H1 (cell line): ENCODE results near the gene WHAMM. TPM values are rescaled to one million over a fixed set of nuclear protein-coding genes. Genes with fewer than 3 reads are reported as not detected.

ENCODE experiments used
- CTCF ChIA-PET: fragments of 300-600 bp; sonication (Branson Sonifier 250); formaldehyde crosslinking; loops from one replicate; lab custom pipeline; 2021; ENCODE audit not compliant: partially characterized antibody; lab: Charles Lee
- POLR2A ChIA-PET: fragments of 300-600 bp; sonication (Branson Sonifier 250); formaldehyde crosslinking; loops from one replicate; lab custom pipeline; 2021; ENCODE audit warnings: inconsistent platforms; ENCODE audit not compliant: partially characterized antibody; lab: Charles Lee
- DNase-seq, 2 experiments: peaks; one replicate each; pipeline versions ENCODE4 v3.0.0 to v3.0.0-alpha.2; 2010 to 2022; ENCODE audit warnings: low spot score in 2 of 2, low read depth in 1 of 2, mixed read lengths in 1 of 2
- FAIRE-seq: peaks from 2 replicates; lab custom pipeline; 2011; peaks lifted over from hg19 to GRCh38; lab: Jason Lieb, UNC
- H2AFZ ChIP-seq: 2 replicates; pipeline ENCODE4 v1.8.1; 2012; ENCODE audit warnings: low read length, inconsistent platforms
- H2AK5ac ChIP-seq: 2 replicates; pipeline ENCODE4 v1.6.1; 2013; ENCODE audit warnings: low read depth, low read length
- H2BK120ac ChIP-seq: replicated peaks from 2 replicates; pipeline ENCODE3; 2013; ENCODE audit warnings: low read depth, low read length, inconsistent platforms
- H2BK12ac ChIP-seq: 2 replicates; pipeline ENCODE4 v1.6.1; 2013; ENCODE audit warnings: low read depth, low read length
- H2BK15ac ChIP-seq: 2 replicates; pipeline ENCODE4 v1.6.1; 2013; ENCODE audit warnings: low read length
- H2BK20ac ChIP-seq: 2 replicates; pipeline ENCODE4 v1.6.1; 2013; ENCODE audit warnings: low read length
- H2BK5ac ChIP-seq: 2 replicates; pipeline ENCODE4 v1.6.1; 2013; ENCODE audit warnings: low read depth, low read length
- H3K14ac ChIP-seq: 2 replicates; pipeline ENCODE4 v1.6.1; 2013; ENCODE audit warnings: inconsistent platforms; ENCODE audit not compliant: insufficient read length
- H3K18ac ChIP-seq: 2 replicates; pipeline ENCODE4 v1.6.1; 2013; ENCODE audit warnings: low read length; ENCODE audit errors: extremely low read depth
- H3K23ac ChIP-seq: 2 replicates; pipeline ENCODE4 v1.6.1; 2013; ENCODE audit warnings: inconsistent platforms; ENCODE audit not compliant: insufficient read length
- H3K23me2 ChIP-seq: 2 replicates; pipeline ENCODE4 v1.6.1; 2013; ENCODE audit warnings: low read depth, low read length
- H3K27ac ChIP-seq: 2 replicates; pipeline ENCODE4 v1.6.1; 2011; ENCODE audit warnings: low read depth, low read length, inconsistent platforms
- H3K27me3 ChIP-seq, 4 experiments: replicated peaks in 1 of 4; 1 replicate in 1 of 4; 2 replicates in 3 of 4; pipeline versions ENCODE4 v1.6.1 to v1.8.1; 2011 to 2013; ENCODE audit warnings: low read length in 3 of 4, mild to moderate bottlenecking in 3 of 4, inconsistent platforms in 2 of 4, mixed read lengths in 2 of 4, moderate library complexity in 1 of 4; ENCODE audit not compliant: control insufficient read depth in 3 of 4, insufficient read depth in 3 of 4; ENCODE audit errors: extremely low read depth in 1 of 4
- H3K36me3 ChIP-seq, 4 experiments: 2 replicates each; pipeline versions ENCODE4 v1.6.1 to v1.8.1; 2011 to 2013; ENCODE audit warnings: mild to moderate bottlenecking in 4 of 4, low read length in 3 of 4, moderate library complexity in 2 of 4, control low read depth in 1 of 4, inconsistent platforms in 1 of 4; ENCODE audit not compliant: insufficient read depth in 4 of 4, control insufficient read depth in 2 of 4
- H3K4ac ChIP-seq: replicated peaks from 2 replicates; pipeline ENCODE3; 2013; ENCODE audit warnings: low read length, low read depth, mixed read lengths, inconsistent platforms; ENCODE audit not compliant: insufficient read length
- H3K4me1 ChIP-seq, 4 experiments: replicated peaks in 1 of 4; 1 replicate in 1 of 4; 2 replicates in 3 of 4; pipeline versions ENCODE4 v1.6.1 to v1.8.1; 2011 to 2013; ENCODE audit warnings: low read length in 3 of 4, inconsistent platforms in 2 of 4, mixed read lengths in 1 of 4; ENCODE audit not compliant: insufficient read depth in 4 of 4, control insufficient read depth in 3 of 4
- H3K4me2 ChIP-seq, 2 experiments: 2 replicates each; pipeline versions ENCODE4 v1.6.1 to v1.8.1; 2011 to 2013; ENCODE audit warnings: low read depth in 2 of 2, low read length in 2 of 2, control low read depth in 1 of 2, inconsistent platforms in 1 of 2, mild to moderate bottlenecking in 1 of 2; ENCODE audit not compliant: insufficient read depth in 1 of 2
- H3K4me3 ChIP-seq, 4 experiments: fragments of 200-600, 300-600 bp in 1 of 4; sonication (generic), shearing (Covaris generic), sonication (Bioruptor Twin) in 1 of 4; 2 replicates each; pipeline versions ENCODE4 v1.5.1 to v1.8.1; 2011 to 2016; ENCODE audit warnings: low read length in 4 of 4, low read depth in 3 of 4, control low read depth in 2 of 4, inconsistent platforms in 2 of 4, mild to moderate bottlenecking in 2 of 4, mixed read lengths in 1 of 4, moderate library complexity in 1 of 4; ENCODE audit not compliant: insufficient read depth in 2 of 4; ENCODE audit errors: extremely low read depth in 1 of 4
- H3K56ac ChIP-seq: replicated peaks from 2 replicates; pipeline ENCODE3; 2013; ENCODE audit warnings: low read depth, mild to moderate bottlenecking, mixed read lengths, low read length, inconsistent platforms; ENCODE audit not compliant: insufficient read length
- H3K79me1 ChIP-seq: 2 replicates; pipeline ENCODE4 v1.6.1; 2013; ENCODE audit warnings: low read depth, low read length, control low read depth
- H3K79me2 ChIP-seq, 2 experiments: 2 replicates each; pipeline versions ENCODE4 v1.6.1 to v1.8.1; 2012 to 2013; ENCODE audit warnings: low read length in 2 of 2, mild to moderate bottlenecking in 2 of 2, inconsistent platforms in 1 of 2; ENCODE audit not compliant: insufficient read depth in 2 of 2, control insufficient read depth in 1 of 2
- H3K9ac ChIP-seq, 4 experiments: replicated peaks in 1 of 4; 1 replicate in 1 of 4; 2 replicates in 3 of 4; pipeline versions ENCODE4 v1.6.1 to v1.8.1; 2011 to 2013; ENCODE audit warnings: low read depth in 3 of 4, low read length in 3 of 4, control low read depth in 2 of 4, mild to moderate bottlenecking in 2 of 4, moderate library complexity in 2 of 4, inconsistent platforms in 1 of 4; ENCODE audit errors: extremely low read depth in 1 of 4
- H3K9me3 ChIP-seq, 2 experiments: 2 replicates each; pipeline versions ENCODE4 v1.6.1 to v1.8.1; 2012 to 2013; ENCODE audit warnings: mild to moderate bottlenecking in 2 of 2, moderate library complexity in 2 of 2, control low read depth in 1 of 2, inconsistent platforms in 1 of 2, low read depth in 1 of 2, low read length in 1 of 2, mixed read lengths in 1 of 2; ENCODE audit not compliant: insufficient read depth in 2 of 2
- H4K20me1 ChIP-seq, 2 experiments: replicated peaks in 1 of 2; 2 replicates each; pipeline versions ENCODE3 to v1.8.1; 2011 to 2013; ENCODE audit warnings: inconsistent platforms in 2 of 2, low read length in 2 of 2, mild to moderate bottlenecking in 1 of 2; ENCODE audit not compliant: insufficient read depth in 2 of 2, control insufficient read depth in 1 of 2
- H4K5ac ChIP-seq: 2 replicates; pipeline ENCODE4 v1.6.1; 2013; ENCODE audit warnings: low read length, low read depth, mixed read lengths, inconsistent platforms; ENCODE audit not compliant: insufficient read length
- H4K8ac ChIP-seq: 2 replicates; pipeline ENCODE4 v1.8.0; 2013; ENCODE audit warnings: mild to moderate bottlenecking, moderate library complexity, low read length, inconsistent platforms; ENCODE audit not compliant: insufficient read depth; ENCODE audit errors: extremely low read depth
- H4K91ac ChIP-seq: replicated peaks from 2 replicates; pipeline ENCODE3; 2013; ENCODE audit warnings: low read length, mixed read lengths, inconsistent platforms; ENCODE audit not compliant: insufficient read length
- ASH2L ChIP-seq: fragments of 200-600, 300-600 bp; sonication (generic); IDR thresholded peaks from one replicate; pipeline ENCODE4 v1.7.1; 2017; ENCODE audit warnings: low read length
- ATF3 ChIP-seq: IDR thresholded peaks from 2 replicates; pipeline ENCODE4 v1.6.1; 2011; ENCODE audit warnings: low read depth, mild to moderate bottlenecking, low read length; ENCODE audit not compliant: insufficient read depth
- EGR1 ChIP-seq: IDR thresholded peaks from 2 replicates; pipeline ENCODE4 v1.6.1; 2011; ENCODE audit warnings: low read depth, low read length, borderline replicate concordance
- EP300 ChIP-seq, 2 experiments: IDR thresholded peaks; 1 replicate in 1 of 2; 2 replicates in 1 of 2; pipeline ENCODE4 v1.6.1; 2011 to 2012; ENCODE audit warnings: low read depth in 2 of 2, low read length in 2 of 2, mild to moderate bottlenecking in 2 of 2, borderline replicate concordance in 1 of 2, inconsistent platforms in 1 of 2, moderate library complexity in 1 of 2
- GTF2F1 ChIP-seq: IDR thresholded peaks from 2 replicates; pipeline ENCODE4 v1.6.1; 2012; ENCODE audit warnings: low read depth, low read length, improper control_type of control experiment, borderline replicate concordance
- MAX ChIP-seq: IDR thresholded peaks from 2 replicates; pipeline ENCODE4 v1.6.1; 2012; ENCODE audit warnings: inconsistent platforms
- POU5F1 ChIP-seq: IDR thresholded peaks from 2 replicates; pipeline ENCODE4 v1.6.1; 2011; ENCODE audit warnings: low read depth, mild to moderate bottlenecking, low read length, moderate library complexity
- SAP30 ChIP-seq: fragments of 300-600 bp; sonication (generic); IDR thresholded peaks from 2 replicates; pipeline ENCODE4 v1.7.1; 2012; ENCODE audit warnings: low read length, moderate library complexity, mild to moderate bottlenecking, inconsistent platforms; ENCODE audit not compliant: insufficient read depth, insufficient replicate concordance
- SUZ12 ChIP-seq: fragments of 200-600 bp; sonication (generic); IDR thresholded peaks from 2 replicates; pipeline ENCODE4 v1.6.1; 2012; ENCODE audit warnings: mild to moderate bottlenecking, inconsistent platforms, low read length, moderate library complexity, mixed read lengths
- TCF12 ChIP-seq: IDR thresholded peaks from 2 replicates; pipeline ENCODE4 v1.6.1; 2011; ENCODE audit warnings: low read depth, mild to moderate bottlenecking, low read length
- WGBS, 2 experiments: shearing (Covaris generic) in 1 of 2; methylation state at CpG; one replicate each; pipeline versions ENCODE4 v1.1.6 to v1.1.7; 2013 to 2015; ENCODE audit warnings: low lambda C conversion rate in 2 of 2, mixed read lengths in 2 of 2, inconsistent platforms in 1 of 2, low coverage in 1 of 2, missing lambda C conversion rate in 1 of 2; ENCODE audit not compliant: insufficient replicate concordance in 2 of 2, insufficient coverage in 1 of 2, insufficient read length in 1 of 2; ENCODE audit errors: extremely low coverage in 1 of 2, missing lambda C conversion rate in 1 of 2; 5-methylcytosine and 5-hydroxymethylcytosine counted together
- polyA plus RNA-seq, 7 experiments: library from polyadenylated mRNA; depleted of rRNA in 3 of 7; stranded (reverse) in 5 of 7; unstranded in 2 of 7; fragments of >200 nt in 5 of 7; fragments of 200-250 nt in 2 of 7; gene quantifications; 1 replicate in 5 of 7; 2 replicates in 1 of 7; 4 replicates in 1 of 7; pipeline versions ENCODE4 v1.2.1 to v1.2.3, GENCODE V29; 2011 to 2013; ENCODE audit warnings: missing spikeins in 2 of 7, mixed read lengths in 2 of 7
- total RNA-seq: library from RNA; stranded (reverse); fragmentation: NEBNext Ultra II Directional; extraction: Animal tissue kit (Norgen Biotek cat#: 25700); gene quantifications from 2 replicates; pipeline ENCODE4 v1.2.1, GENCODE V29; 2021

WHAMM gene
- total and polyA plus RNA-seq, 2 of the 8 experiments (the other 6 are each of a cell fraction or from before 2014, with no cell fraction given) = 1.1 to 3.3 TPM

GRCh38 chr15:82881747-82882146 lies 72.3 kb downstream of the WHAMM start:
- no peak overlapping the region for H2BK5ac ChIP-seq
- H3K79me1 ChIP-seq = no peaks in the 10 kb centered on the region
- no peak overlapping the region for H3K9ac ChIP-seq
- no peak for DNase-seq
- POLR2A ChIA-PET = no interaction called here
- H3K14ac ChIP-seq = no peak overlapping the region
- no peak overlapping the region for H3K4me2 ChIP-seq
- FAIRE-seq = no peak
- H3K23me2 ChIP-seq = no peaks in the 10 kb centered on the region
- no peak overlapping the region for H3K18ac ChIP-seq
- 83% methylated on average over 2 of the region's 2 CpGs; no CpG with 5 or more reads in 1 of the 2 experiments for WGBS, 2 experiments
- no peaks in the 10 kb centered on the region for H3K27me3 ChIP-seq
- no peak overlapping the region for H2AFZ ChIP-seq
- no peak overlapping the region for H3K4me3 ChIP-seq
- H2BK15ac ChIP-seq = no peak overlapping the region
- no peak overlapping the region for H4K5ac ChIP-seq
- no peaks in the 10 kb centered on the region for H3K4me1 ChIP-seq
- no peaks in the 10 kb centered on the region for H3K9me3 ChIP-seq
- no peak overlapping the region for H3K4ac ChIP-seq
- no peaks in the 10 kb centered on the region for H3K36me3 ChIP-seq
- no peak overlapping the region for H2BK120ac ChIP-seq
- CTCF ChIA-PET = interaction anchor here (1.1 to 1.7 kb wide), 4 partner anchors 9 to 129 kb away, joined by 3 to 7 read pairs (median 4); partner anchors contain the start of gene C15orf40
- TF ChIP-seq ATF3 = no peak
- no peak for TF ChIP-seq ASH2L
- no peak for TF ChIP-seq MAX
- no peak for TF ChIP-seq POU5F1
- no peak for TF ChIP-seq EP300 (IDR thresholded peaks at IDR 0.05; ENCODE audit: borderline replicate concordance in 1 of 2, low read depth in 2 of 2, low read length in 2 of 2)
- TF ChIP-seq TCF12 = no peak
- no peak for TF ChIP-seq EGR1
- no peak for TF ChIP-seq SAP30
- TF ChIP-seq SUZ12 = no peak
- no peak for TF ChIP-seq GTF2F1
- H3K56ac ChIP-seq = no peak overlapping the region
- H3K23ac ChIP-seq = no peak overlapping the region
- H4K20me1 ChIP-seq = no peaks in the 10 kb centered on the region
- no peak overlapping the region for H2AK5ac ChIP-seq
- no peak overlapping the region for H4K91ac ChIP-seq
- no peaks in the 10 kb centered on the region for H3K79me2 ChIP-seq
- no peak overlapping the region for H3K27ac ChIP-seq
- no peak overlapping the region for H2BK20ac ChIP-seq
- H2BK12ac ChIP-seq = no peak overlapping the region
- H4K8ac ChIP-seq = no peak overlapping the region
